Fibroblast of the aortic adventitia (primary cell): ENCODE measurements around the gene PALD1. TPM values are rescaled to one million over a fixed set of nuclear protein-coding genes. Genes with fewer than 3 reads are reported as not detected.

Experiments
- DNase-seq: peaks from one replicate; pipeline ENCODE4 v3.0.0-alpha.2; 2010; ENCODE audit warnings: low read depth
- H3K4me3 ChIP-seq: 2 replicates; pipeline ENCODE4 v1.5.1; 2011; ENCODE audit warnings: low read depth, mild to moderate bottlenecking, control low read depth, low read length, moderate library complexity
- CTCF ChIP-seq: IDR thresholded peaks from 2 replicates; pipeline ENCODE4 v1.5.1; 2011; ENCODE audit warnings: mild to moderate bottlenecking, low read length, control low read depth, inconsistent platforms; ENCODE audit not compliant: insufficient read depth
- total RNA-seq: library from RNA; depleted of rRNA; stranded (reverse); fragments of >200 nt; gene quantifications from 2 replicates; pipeline ENCODE4 v1.2.3, GENCODE V29; 2012; ENCODE audit warnings: low replicate concordance

Gene PALD1
- total RNA-seq, 1 donor: 0.18 TPM

- H3K4me3 ChIP-seq: no peak overlapping the region
- TF ChIP-seq CTCF: no peak
- DNase-seq: no peak
These were observed 84.7 kb downstream of the PALD1 start for GRCh38 chr10:70563230-70563629.

GRCh38 chr10:70564113-70564725 is 85.7 kb downstream of the PALD1 start:
- no peak for TF ChIP-seq CTCF
- no peak for DNase-seq
- no peak overlapping the region for H3K4me3 ChIP-seq

- DNase-seq: no peak
- TF ChIP-seq CTCF: no peak
- H3K4me3 ChIP-seq: no peak overlapping the region
These were observed 86.4 kb downstream of the PALD1 start for GRCh38 chr10:70564901-70565351.

GRCh38 chr10:70565556-70566514 is 87.3 kb downstream of the PALD1 start:
- no peak for TF ChIP-seq CTCF
- H3K4me3 ChIP-seq: no peak overlapping the region
- no peak for DNase-seq

GRCh38 chr10:70566515-70567290 is 88.1 kb downstream of the PALD1 start:
- H3K4me3 ChIP-seq: no peak overlapping the region
- no peak for DNase-seq
- no peak for TF ChIP-seq CTCF

- H3K4me3 ChIP-seq: no peak overlapping the region
- no peak for DNase-seq
- no peak for TF ChIP-seq CTCF
These were observed 89.0 kb downstream of the PALD1 start for GRCh38 chr10:70567603-70568002.
